GM18507 (cell line): Measurements from ENCODE around the gene TOX3.

Experiments used
- DNase-seq: peaks from one replicate; pipeline ENCODE4 v3.0.0; 2011; ENCODE audit warnings: low read depth; ENCODE audit not compliant: insufficient read length; ENCODE audit errors: extremely low spot score
- FAIRE-seq: peaks from 2 replicates; lab custom pipeline; 2011; peaks lifted over from hg19 to GRCh38; lab: Jason Lieb, UNC

TOX3 gene

DNA sequence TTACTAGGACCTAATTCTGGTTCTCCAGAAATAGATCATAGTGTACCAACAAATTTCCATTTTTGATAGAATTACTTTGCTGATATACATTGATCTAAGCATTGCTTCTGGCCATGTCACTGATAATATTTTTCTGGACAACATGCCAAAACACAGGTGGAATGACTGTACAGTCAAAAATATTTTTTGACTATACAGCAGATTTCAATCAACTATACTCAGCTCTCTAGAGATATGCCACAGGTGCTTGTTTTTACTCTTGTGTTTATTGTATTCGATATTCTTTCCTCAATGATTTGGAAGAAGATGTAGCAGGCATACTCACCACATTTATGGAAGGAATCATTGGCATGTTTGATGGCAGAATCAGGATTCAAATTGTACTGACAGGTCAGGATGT is 21.6 kb upstream of the TOX3 start:
- DNase-seq: no peak
- FAIRE-seq: no peak

DNA sequence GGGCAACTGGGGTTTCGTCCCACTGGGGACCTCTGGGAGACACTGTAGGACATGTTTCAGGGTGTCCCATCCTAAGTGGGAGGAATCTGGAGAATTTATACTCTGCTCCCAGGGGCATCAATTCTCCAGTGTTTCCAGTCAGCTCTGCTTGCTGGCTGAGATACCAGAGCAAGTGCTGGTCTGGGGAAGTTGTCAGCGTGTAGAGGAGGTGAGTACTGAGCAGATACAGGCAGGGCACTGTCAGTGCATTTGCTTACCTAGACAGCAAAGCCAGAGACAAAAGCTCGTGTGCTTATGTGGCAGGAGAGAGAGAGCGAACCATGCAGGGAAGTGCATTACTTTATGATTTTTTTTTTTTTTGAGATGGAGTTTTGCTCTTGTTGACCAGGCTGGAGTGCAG is 20.2 kb upstream of the TOX3 start:
- no peak for DNase-seq
- no peak for FAIRE-seq

DNA sequence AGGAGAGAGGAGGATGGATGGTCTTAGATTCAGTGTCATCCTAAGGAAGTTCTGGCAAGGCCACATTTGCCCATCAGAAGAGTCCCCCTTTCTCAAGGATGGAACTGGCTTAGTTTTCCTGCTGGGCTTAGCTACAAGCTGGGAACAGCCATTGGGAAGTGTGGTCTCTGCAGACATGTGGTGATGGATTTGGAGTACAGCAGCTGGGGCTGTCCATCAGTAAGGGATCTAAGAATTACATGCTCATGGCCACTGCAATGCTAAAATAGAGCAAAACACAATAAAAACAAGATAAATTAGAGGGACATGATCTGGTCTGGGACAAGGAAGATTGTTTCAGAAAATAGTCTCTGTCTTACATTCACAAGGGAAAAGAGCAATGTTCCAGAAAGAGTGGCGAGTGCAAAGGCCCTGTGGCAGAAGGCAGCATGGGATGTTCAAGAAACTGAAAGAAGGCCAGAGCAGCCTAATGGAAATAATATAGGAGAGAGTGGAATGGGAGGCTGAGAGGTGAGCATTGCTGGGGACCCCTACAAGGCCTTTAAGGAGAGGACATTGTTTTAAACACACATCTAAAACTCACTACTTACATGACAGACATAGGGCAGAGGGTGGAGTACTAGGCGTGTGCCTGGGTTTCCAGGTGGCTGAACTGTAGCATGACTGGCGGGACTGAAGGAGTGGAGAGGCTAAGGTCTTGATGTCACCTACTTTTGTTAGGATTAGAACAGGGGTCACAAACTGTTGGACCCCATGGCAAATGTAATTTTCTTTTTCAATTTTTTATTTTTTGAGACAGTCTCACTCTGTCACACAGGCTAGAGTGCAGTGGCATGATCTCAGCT is 17.0 kb upstream of the TOX3 start:
- FAIRE-seq (no peak), DNase-seq (no peak)

DNA sequence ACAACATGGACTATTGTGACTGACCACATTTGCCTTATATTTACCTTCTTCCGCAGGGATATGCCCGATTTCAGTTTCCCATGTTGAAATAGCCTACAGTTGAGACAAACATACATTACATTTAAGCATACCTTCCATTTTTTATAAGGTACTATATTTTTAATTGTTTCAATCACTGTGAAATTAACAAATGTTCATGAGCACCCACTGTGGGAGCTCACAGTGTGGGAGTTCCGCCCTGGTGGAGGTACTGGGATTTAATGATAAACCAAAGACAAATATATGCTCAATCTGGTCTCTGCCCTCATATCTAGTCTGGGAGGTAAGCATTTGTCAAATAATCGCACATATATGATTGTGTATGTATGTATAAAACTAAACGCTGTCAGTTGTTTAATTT is 15.8 kb upstream of the TOX3 start:
- no peak for DNase-seq
- no peak for FAIRE-seq

DNA sequence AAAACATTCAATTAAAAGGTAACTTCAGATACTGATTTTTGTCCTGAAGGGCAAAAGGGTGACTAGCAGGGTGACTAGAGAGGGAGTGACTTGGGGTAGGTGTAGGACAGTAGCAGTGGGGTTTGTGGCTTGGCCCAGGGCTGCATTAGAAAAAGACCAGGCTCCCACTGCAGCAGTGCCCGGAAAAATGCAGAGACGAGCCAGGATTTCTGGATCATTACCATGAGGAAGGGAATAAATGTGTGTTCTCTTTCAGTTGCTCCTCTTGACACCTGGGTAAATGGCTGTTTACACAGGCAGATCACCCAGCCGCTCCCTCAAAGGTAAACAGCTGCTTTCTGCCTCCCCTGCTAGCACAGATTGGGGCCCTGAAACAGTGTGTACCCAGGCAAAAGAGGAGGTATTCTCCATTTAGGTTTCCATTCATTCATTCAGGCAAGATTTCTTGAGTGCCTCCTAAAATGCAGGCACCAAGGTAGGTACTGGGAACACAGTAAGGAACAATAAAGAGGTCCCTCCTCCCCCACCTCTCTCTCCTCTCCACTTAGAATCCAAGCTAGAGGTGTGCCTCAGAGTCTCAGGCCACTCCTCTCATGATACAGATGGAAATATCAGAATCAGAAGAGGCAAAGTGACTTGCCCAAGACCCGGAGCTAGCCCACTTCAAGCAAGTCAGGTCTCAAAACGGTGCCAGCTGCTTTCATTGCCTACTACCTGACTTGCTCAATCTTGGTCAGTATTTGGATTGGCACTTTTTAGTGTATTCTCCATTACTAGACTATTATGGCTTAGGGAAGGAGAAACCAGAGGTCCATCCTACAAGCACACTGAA is 15.2 kb upstream of the TOX3 start:
- DNase-seq (no peak), FAIRE-seq (no peak)

DNA sequence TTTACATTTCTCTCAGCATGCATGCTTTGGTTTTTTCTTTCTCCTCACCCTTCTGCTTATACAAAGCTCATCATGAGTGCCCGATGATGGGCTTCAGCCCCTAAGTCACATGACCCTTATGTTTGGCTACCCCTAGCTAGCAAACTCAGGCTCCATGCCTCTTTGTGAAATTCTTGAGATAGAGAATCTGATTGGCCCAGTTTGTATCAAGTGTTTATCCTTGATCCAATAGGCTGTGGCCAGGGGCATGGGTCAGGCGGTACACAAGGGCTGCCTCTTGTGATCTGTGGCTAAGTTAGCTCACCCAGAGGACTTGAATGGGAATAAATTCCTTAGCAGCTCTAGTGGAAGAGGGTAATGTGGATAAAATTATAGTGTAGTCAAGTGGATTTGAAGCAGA is 11.5 kb upstream of the TOX3 start:
- no peak for DNase-seq
- no peak for FAIRE-seq

DNA sequence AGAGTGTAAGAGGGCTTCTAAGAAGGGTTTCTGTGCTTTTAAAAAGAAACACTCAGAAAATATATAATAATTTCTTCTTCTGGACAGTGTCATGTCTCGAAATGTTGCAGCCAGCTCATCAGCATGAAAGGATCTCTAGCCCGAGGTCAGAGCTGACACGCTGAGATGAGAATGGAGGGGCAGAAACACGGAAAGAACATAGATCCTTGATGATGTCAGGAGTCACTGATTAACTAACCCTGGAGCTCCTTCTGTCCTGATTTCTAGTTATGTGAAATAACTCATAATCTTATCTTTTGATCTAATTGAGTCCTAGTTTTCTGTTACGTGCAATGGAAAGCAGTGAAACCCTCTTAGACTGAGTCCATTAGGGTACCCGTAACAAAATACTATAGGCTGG is 10.3 kb upstream of the TOX3 start:
- no peak for DNase-seq
- FAIRE-seq: no peak

DNA sequence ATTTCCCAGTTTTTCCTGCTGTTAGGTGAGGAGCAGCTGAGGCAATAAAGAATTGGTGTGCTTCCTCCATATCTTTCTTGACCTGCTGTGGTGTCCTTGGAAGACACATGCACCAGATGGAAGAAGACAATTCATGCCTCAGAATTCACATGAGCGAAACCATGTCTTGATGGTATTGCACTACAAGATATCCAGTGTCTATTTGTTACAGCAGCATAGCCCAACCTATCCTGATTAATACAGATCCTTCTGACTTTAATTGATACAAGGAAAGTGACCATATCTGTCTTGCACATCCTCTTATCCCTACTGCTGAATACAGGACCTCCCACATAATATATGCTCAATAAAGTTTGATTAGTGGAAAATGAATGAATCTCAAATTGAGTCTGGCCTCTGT is 9.1 kb upstream of the TOX3 start:
- DNase-seq (no peak), FAIRE-seq (no peak)

DNA sequence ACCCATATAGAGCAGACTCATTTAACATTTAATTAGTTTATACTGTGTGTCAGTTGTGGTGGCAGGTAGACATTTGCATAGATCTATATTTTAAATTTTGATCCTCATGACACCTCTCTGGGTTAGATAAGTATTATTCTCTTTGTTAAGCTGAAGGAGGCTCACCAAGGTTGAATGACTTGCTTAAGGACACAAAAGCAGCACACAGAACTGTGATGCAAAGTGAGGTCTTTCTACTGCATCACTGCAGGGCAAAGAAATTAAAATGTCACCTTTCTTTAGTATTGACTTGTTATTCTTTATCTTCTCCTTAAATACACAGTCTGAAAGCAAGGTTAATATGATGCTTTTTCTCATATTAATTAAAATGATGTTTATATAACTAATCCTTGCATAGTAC is 8.6 kb upstream of the TOX3 start:
- FAIRE-seq: no peak
- no peak for DNase-seq

DNA sequence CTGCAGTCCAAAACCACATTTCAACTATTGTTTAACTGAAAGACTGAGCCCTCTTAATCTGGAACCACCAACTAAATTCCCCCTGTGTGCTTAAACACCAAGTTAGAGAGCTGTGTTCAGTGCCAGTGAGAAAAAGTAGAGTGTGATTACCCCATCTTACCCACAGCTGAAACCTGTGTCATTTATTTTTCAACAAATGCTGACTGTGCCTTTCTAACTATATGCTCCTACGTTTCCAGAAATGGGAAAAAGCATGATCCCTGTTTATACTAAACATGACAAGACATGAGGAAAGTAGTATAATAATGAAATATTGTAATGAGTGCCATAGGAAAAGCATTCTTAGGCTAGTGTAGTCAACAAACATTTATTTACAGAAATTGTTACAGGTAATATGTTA is 7.4 kb upstream of the TOX3 start:
- FAIRE-seq (no peak), DNase-seq (no peak)

DNA sequence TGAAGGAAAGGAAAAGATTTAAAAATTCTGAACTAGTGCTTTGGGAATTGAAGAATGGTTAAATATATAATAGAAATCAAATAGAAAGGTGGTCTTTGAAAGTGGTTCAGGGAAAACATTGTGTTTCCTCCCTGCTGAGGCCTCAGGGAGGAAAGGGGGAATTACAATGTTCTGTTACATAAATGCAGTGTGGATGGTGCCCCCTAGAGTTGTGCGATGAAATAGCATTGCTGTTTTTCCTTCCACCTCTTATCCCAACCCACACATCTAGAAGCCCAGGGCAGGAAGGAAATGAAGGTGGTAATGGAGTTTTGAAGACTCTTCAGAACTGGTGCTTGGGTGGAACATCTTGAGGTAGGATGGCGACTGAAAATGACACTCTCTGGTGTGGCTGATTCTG is 6.4 kb upstream of the TOX3 start:
- DNase-seq (no peak), FAIRE-seq (no peak)

DNA sequence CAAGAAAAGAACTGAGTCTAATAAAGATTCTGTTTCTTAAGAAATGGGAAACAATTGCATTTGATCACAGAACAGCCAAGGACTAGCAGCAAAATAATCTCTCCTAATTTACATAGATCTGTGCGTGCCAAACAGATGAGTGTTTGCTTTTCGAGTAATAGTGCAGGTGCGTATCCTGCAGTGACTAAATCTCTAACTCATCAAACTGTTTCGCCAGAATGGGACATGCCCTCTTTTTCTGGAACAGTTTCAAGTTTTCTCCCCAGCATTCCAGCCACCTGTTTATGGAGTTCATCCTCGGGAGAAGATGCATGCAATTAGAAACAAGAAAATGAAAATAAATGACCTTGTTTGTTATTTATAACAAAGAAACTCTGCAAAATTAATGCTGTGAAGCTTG is 5.7 kb upstream of the TOX3 start:
- DNase-seq: no peak

DNA sequence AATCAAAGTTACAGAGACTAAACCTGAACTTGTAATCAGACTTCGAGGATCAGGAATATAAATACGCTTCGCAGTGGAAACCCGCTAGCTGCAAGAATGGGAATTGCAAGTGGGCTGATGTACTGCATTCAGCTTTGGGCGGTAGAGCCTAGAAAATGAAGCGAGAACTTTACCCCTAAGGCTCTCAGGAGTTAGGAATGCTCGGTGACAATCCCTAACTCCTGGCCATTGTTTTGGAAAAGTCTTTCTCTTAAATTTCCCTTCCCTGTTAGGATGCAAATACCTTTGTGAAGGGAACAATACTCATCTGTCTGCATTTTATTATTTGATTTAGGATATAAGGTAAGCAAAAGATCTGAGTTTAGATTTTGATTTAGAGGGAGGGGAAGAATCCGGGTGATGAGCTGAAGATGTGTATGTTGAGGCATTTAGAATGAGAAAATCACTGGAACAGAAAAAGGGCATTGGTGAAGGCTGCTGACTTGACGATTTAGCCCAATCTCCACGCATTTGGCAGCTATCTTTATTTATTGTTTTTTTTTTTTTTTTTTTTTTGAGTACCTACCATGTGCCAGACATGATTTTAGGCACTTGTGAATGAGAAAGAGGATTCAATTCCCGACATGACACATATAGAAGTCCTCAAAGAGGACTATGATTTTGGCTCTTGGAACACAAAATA is 2.2 kb upstream of the TOX3 start:
- DNase-seq (no peak), FAIRE-seq (no peak)

More for the DNA sequence above, 5.7 kb upstream of the TOX3 start:
- no peak for FAIRE-seq

DNA sequence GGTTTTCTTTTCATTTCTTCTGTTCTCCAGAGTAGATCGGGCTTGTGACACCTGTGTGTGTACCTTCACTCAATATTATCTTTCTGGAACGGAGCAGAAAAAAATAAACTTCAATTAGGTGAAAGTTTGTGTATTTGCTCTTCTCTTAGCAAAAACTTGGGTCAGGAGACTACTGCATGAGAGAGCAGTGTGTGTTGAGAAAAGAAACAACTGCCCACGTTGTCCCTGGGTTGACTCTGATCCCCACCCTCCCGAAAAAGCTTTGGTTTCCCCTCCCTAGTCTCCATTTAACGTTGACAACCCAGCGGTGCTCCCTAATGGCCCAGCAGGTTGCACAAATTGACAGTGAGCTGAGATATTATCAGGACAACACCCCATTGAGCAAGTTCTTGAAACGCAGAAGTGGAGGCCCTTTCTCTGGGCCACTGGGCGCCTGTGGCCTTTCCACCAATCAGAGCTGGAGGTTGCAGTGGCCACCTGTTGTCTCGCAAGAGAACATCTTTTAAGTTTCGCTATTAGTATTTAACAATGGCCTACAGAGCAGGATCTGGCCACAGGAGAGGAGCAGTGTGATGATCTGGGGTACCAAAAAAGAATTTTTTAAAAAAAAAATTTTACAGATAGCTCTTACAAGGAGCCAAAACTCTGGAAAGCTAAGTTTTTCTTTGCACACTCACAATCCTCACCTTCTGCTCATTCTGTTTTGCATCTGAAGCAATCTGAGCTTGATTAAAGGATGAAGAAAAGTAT is 1.5 kb upstream of the TOX3 start:
- DNase-seq (no peak), FAIRE-seq (no peak)

DNA sequence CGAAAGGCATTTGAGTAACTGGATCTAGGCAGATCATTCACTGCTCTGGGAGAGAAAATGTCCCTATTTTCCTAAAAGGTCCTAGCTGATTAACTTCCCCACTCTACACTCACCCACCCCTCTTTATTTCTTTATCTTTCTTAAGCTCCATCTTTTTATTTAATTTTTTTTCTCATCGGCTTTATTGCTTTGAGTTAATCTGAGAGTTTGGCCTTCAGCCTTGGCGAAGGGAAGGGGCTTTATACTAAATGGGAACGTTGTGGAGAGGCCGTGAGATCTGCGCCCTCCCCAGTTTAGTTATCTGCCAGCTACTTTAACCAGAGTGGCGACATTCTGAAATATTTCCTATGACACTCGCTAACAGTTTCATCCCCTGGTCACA is 882 bp upstream of the TOX3 start:
- no peak for FAIRE-seq
- DNase-seq: no peak

DNA sequence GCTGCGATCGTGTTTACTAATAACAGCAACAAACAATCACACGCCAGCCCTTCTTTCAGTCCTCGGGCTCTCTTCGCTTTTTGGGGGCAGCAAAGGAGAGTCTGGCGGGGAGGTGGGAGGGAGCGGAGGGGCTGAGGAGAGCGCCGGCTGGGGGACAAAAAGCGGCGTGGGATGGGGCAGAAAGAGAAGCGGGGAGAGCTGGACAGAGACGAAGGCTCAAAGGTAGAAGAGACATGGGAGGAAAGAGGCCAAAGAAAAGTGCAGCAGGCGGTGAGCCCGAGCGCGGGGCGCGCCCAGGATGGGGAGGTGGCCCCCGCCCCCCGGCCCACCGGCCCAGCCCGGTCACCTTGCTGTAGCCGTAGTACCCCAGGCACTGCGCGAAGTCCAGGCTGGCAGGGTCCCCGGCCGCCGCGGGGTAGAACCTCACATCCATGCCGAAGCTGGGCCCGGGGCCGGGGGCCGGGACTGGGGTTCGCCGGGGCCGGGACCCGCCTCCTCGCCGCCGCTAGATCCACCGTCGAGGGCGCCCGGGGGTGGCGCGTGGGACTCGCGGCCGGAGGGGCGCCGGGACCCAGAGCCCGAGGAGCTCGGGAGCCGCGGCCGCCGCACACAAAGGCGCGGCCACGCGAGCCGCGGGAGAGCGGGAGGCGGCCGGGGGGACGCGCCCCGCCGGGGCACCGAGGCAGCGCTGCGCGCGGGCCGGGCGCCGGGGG is 496 bp downstream of the TOX3 start:
- FAIRE-seq: no peak

DNA sequence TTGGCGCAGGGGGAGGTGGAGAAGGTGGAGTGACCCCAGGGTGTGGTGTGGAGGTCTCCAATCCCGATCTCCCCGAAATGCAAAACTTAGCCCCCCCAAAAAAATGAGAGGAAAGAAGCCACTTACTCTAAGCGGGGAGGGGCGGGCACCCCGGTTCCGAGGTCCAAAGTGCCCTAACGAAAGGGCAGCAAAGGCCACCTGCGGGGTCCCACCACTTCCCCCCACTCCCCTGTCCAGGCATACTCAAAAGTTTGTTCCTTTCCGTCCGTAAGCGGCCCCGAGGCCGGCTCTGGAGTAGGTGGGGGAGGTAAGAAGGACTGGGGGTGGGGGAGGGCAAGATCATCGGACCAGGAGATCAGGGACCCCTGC is 1.1 kb downstream of the TOX3 start:
- DNase-seq (no peak), FAIRE-seq (no peak)

More for the DNA sequence above, 496 bp downstream of the TOX3 start:
- no peak for DNase-seq

DNA sequence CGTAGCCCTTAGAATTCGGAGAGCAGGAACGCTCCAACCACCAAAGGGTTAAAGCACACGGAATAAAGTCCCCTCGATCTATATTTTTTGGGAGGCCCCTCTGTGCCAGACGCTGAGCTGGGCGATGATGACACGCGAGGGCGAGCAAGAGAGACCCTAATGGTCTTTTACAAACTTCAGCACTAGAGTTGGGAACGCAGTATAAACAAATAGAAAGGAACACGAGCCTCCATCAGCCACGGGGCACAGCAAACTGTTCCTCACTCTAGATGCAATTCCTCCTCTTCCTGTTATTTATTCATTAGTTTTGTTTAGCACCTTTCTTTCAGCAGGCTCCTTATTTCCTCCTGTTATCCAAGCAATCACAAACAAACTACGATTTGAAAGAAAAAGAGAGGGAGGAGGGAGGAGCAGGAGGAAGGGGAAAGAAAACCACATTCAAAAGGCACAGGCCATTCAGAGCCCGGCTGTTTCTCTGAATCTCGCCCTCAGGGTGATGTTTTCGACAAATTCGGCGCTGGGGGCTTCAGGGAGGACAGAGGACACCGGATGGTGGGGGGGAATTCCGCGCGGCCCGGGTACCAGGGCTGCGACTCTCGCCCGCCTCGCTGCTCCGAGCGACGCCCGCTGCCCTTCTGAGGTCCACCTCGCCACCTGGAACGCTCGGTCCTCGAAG is 1.6 kb downstream of the TOX3 start:
- DNase-seq (no peak), FAIRE-seq (no peak)

DNA sequence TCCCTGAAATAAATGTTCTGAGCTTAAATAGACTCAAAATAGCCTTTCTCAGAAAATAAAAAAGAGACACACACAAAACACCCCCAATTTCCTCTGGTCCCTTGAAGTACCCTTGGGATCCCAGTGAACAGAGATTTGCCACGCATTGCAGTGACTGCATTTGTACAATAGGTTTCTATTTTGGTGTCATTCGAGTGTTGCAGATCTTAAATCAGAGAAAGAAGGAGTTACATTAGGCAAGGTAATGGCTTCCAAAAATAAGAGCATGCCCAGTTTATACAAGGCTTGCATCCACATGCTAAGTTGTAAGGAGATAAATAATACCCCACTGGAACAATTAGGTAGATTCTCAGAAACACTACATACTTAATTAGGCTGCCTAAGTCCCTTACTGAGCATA is 2.2 kb downstream of the TOX3 start:
- no peak for DNase-seq
- FAIRE-seq: no peak
